ENCODE measurements around the gene CD226. TPM values are rescaled to one million over a fixed set of nuclear protein-coding genes. Genes with fewer than 3 reads are reported as not detected.
"Not testable (repeated sequence)": the region's sequence is repeated elsewhere in the genome, so short reads cannot be mapped to it uniquely, and the experiment has no call there.

The CD226 gene
- total and polyA plus RNA-seq, 9 donors = 0.17 to 1.5 (median 1.2) TPM

- H3K4me3 ChIP-seq = no peak overlapping the region
- H3K36me3 ChIP-seq = no peaks in the 10 kb centered on the region
- H3K27ac ChIP-seq = no peak overlapping the region
- no peaks in the 10 kb centered on the region for H3K4me1 ChIP-seq (ENCODE audit: insufficient read depth)
- no peak for DNase-seq
- no peaks in the 10 kb centered on the region for H3K9me3 ChIP-seq
- TF ChIP-seq POLR2A (IDR thresholded peaks at IDR 0.05) = no peak
- TF ChIP-seq, protein P1, sequence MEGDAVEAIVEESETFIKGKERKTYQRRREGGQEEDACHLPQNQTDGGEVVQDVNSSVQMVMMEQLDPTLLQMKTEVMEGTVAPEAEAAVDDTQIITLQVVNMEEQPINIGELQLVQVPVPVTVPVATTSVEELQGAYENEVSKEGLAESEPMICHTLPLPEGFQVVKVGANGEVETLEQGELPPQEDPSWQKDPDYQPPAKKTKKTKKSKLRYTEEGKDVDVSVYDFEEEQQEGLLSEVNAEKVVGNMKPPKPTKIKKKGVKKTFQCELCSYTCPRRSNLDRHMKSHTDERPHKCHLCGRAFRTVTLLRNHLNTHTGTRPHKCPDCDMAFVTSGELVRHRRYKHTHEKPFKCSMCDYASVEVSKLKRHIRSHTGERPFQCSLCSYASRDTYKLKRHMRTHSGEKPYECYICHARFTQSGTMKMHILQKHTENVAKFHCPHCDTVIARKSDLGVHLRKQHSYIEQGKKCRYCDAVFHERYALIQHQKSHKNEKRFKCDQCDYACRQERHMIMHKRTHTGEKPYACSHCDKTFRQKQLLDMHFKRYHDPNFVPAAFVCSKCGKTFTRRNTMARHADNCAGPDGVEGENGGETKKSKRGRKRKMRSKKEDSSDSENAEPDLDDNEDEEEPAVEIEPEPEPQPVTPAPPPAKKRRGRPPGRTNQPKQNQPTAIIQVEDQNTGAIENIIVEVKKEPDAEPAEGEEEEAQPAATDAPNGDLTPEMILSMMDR (IDR thresholded peaks at IDR 0.05) = no peak
- TF ChIP-seq EP300 (IDR thresholded peaks at IDR 0.05) = no peak
- intact Hi-C loops (cut with DNase I) = no loop called here
- 80 to 90% (median 86%) methylated on average over 4 of the region's 4 CpGs for WGBS, 3 donors
- H3K27me3 ChIP-seq = no peaks in the 10 kb centered on the region
Observed at GRCh38 chr18:69866212-69866611, 81.5 kb downstream of the CD226 start.

DNA sequence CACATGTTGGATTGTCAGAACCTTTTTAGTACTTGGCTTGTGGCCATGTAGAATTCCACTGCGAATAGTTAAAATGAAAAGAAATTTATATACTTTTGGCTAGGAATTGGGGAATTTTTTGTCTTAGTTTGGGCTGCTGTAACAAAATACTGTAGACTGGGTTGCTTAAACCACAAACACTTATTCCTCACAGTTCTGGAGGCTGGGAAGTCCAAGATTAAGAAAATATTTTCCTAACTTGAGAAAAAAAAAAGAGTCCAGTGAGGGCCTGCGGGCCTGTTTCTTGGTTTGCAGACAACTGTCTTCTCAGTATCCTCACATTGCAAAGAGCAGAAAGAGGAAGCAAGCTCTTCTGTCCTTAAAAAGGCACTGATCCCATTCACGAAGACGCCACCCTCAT, 81.9 kb downstream of the CD226 start:
- Histone ChIP-seq H3K27ac (no peak overlapping the region), H3K4me1 (ENCODE audit: insufficient read depth) (no peaks in the 10 kb centered on the region), H3K27me3 (no peaks in the 10 kb centered on the region), H3K9me3 (no peaks in the 10 kb centered on the region), H3K36me3 (no peaks in the 10 kb centered on the region), H3K4me3 (no peak overlapping the region)
- intact Hi-C loops (cut with DNase I) = no loop called here
- TF ChIP-seq POLR2A (IDR thresholded peaks at IDR 0.05) (no peak), EP300 (IDR thresholded peaks at IDR 0.05) (no peak)
- TF ChIP-seq, protein P1 (IDR thresholded peaks at IDR 0.05) = no peak
- WGBS, 3 donors = 53 to 57% (median 55%) methylated on average over 4 of the region's 4 CpGs
- no peak for DNase-seq

- H3K4me1 ChIP-seq (ENCODE audit: insufficient read depth); H3K27ac ChIP-seq; H3K9me3 ChIP-seq; intact Hi-C loops (cut with DNase I); H3K4me3 ChIP-seq; H3K27me3 ChIP-seq; DNase-seq; H3K36me3 ChIP-seq: not testable (repeated sequence)
- 92 to 97% (median 93%) methylated on average over 6 of the region's 6 CpGs for WGBS, 3 donors
Observed at GRCh38 chr18:69864802-69865201, 82.9 kb downstream of the CD226 start.

- Histone ChIP-seq H3K36me3 (no peaks in the 10 kb centered on the region), H3K9me3 (no peaks in the 10 kb centered on the region), H3K4me3 (no peak overlapping the region), H3K27me3 (no peaks in the 10 kb centered on the region), H3K4me1 (ENCODE audit: insufficient read depth) (no peaks in the 10 kb centered on the region), H3K27ac (no peak overlapping the region)
- TF ChIP-seq, protein P1 (IDR thresholded peaks at IDR 0.05) = no peak
- TF ChIP-seq POLR2A (IDR thresholded peaks at IDR 0.05) (no peak), EP300 (IDR thresholded peaks at IDR 0.05) (no peak)
- intact Hi-C loops (cut with DNase I) = no loop called here
- 89 to 92% (median 89%) methylated on average over 5 of the region's 5 CpGs for WGBS, 3 donors
- DNase-seq = no peak
Observed at GRCh38 chr18:69858897-69859296, 88.8 kb downstream of the CD226 start.

DNA sequence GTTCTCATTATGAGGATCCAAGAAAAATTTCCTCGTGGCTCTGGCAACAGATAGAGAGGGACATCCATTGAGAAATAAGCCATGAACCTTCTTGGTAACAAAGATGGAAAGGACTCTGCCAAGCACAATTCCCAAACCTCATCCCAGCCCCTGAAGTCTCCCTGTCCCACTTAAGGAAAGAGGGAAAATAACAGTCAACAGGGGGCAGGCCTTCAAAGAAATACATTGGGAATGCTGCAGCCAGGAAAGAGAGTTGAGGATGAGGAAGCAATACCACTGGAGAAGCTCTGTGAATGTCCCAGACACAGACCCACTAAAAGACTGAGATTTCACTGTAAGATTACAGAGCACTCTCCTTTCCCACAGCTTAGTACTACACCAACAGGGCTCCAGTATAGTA, 93.2 kb downstream of the CD226 start:
- no peaks in the 10 kb centered on the region for H3K36me3 ChIP-seq
- H3K27me3 ChIP-seq = no peaks in the 10 kb centered on the region
- no peaks in the 10 kb centered on the region for H3K4me1 ChIP-seq (ENCODE audit: insufficient read depth)
- TF ChIP-seq POLR2A (IDR thresholded peaks at IDR 0.05) = no peak
- TF ChIP-seq, protein P1 (IDR thresholded peaks at IDR 0.05) = no peak
- no peak for TF ChIP-seq EP300 (IDR thresholded peaks at IDR 0.05)
- 90 to 97% (median 96%) methylated on average over 1 of the region's 1 CpG for WGBS, 3 donors
- H3K9me3 ChIP-seq = no peaks in the 10 kb centered on the region
- intact Hi-C loops (cut with DNase I) = no loop called here
- DNase-seq = no peak
- H3K4me3 ChIP-seq = no peak overlapping the region
- no peak overlapping the region for H3K27ac ChIP-seq
